ENCODE measurements around the gene ACAA1.

The ACAA1 gene, protein sequence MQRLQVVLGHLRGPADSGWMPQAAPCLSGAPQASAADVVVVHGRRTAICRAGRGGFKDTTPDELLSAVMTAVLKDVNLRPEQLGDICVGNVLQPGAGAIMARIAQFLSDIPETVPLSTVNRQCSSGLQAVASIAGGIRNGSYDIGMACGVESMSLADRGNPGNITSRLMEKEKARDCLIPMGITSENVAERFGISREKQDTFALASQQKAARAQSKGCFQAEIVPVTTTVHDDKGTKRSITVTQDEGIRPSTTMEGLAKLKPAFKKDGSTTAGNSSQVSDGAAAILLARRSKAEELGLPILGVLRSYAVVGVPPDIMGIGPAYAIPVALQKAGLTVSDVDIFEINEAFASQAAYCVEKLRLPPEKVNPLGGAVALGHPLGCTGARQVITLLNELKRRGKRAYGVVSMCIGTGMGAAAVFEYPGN

DNA sequence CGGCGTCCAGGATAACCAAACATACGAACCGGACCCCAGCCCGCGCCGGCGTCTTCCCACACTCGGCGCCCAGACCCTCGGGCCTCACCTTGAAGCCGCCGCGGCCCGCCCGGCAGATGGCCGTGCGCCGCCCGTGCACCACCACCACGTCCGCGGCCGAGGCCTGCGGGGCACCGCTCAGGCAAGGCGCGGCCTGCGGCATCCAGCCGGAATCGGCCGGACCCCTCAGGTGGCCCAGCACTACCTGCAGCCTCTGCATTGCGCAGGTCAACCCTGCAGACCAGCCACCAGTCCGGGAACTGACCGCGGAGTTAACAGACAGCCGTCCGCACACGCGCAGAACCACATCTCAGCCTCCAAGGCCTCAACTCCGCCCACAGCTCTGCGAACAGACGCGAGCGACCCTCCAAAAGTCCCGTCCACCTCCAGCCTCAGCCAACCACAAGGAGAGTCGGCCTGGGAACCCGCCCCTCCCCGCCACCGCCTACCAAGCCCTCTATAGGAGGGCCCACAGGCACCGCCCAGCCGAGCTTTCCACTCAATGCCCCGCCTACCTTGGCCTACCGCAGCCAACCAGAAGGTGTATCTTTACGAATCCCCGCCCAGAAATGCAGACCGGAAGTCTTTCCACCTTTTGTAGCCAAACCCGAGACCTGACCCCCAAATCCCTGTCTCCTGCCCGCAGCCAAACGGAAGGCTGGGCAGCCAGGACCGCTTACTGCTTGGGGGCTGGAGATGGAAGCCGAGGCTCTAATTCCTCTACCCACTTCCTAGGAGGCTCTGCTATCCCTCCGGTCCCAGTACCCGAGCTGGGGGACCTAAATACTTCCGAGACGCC is at the start of gene ACAA1:
Gene ACAA1 (minus strand): TSS at position 351 of the 838 bp plus-strand sequence. CDS start 92 bp downstream, at position 259.
- H3K4me3 ChIP-seq (ENCODE audit: low read depth, low read length) = peak within 1 kb of the TSS; percentile 99
- H3K36me3 ChIP-seq (ENCODE audit: insufficient read depth, low read length) = peaks cover 4% of the 10 kb centered on the region; the same call in 1 of the 2 replicates
- peak within 1 kb of the TSS; percentile 75 for H3K27ac ChIP-seq (ENCODE audit: low read depth, low read length)
- peaks cover 33% of the 10 kb centered on the region for H3K4me1 ChIP-seq (ENCODE audit: control insufficient read depth, insufficient read depth, low read length, unreplicated experiment)
- peaks cover 37% of the 10 kb centered on the region for H3K79me2 ChIP-seq (ENCODE audit: control insufficient read depth, insufficient read depth, low read length, unreplicated experiment)
- H3K27me3 ChIP-seq (ENCODE audit: insufficient read depth, low read length) = no peaks in the 10 kb centered on the region
- peak within 1 kb of the TSS; percentile 97 for H2AFZ ChIP-seq (ENCODE audit: low read length, unreplicated experiment)

GRCh38 chr3:38177181-38177580 is 40.3 kb upstream of the ACAA1 start:
- Histone ChIP-seq H3K36me3 (ENCODE audit: insufficient read depth, low read length) (peaks cover 3% of the 10 kb centered on the region), H3K27me3 (ENCODE audit: insufficient read depth, low read length) (no peaks in the 10 kb centered on the region), H3K79me2 (ENCODE audit: control insufficient read depth, insufficient read depth, low read length, unreplicated experiment) (peaks cover 95% of the 10 kb centered on the region), H3K4me3 (ENCODE audit: low read depth, low read length) (no peak overlapping the region), H3K4me1 (ENCODE audit: control insufficient read depth, insufficient read depth, low read length, unreplicated experiment) (peaks cover 23% of the 10 kb centered on the region), H2AFZ (ENCODE audit: low read length, unreplicated experiment) (no peak overlapping the region), H3K27ac (ENCODE audit: low read depth, low read length) (no peak overlapping the region)

DNA sequence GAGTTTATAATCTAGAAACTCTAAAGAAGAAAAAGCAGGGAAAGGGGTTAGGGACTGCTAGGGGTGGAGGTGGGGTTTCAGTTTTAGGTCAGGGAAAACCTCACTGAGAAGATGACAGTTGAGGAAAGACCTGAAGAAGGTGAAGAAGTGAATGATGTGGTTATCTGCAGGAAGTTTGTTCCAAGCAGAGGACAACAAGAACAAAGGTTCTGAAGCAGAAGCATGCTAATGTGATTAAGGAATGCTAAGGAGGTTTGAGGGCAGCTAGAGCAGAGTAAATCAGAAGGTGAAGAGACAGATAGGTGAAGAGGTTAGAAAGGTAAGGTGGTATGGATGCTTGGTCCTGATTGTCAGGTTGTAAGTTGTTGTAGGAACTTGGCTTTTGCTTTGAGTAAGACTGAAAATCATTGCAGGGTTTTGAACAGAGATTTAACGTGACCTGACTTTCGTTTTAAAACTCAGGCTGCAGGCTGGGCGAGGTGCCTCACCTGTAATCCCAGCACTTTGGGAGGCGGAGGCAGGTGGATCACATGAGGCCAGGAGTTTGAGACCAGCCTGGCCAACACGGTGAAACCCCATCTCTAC is 37.0 kb upstream of the ACAA1 start:
- Histone ChIP-seq H3K4me1 (ENCODE audit: control insufficient read depth, insufficient read depth, low read length, unreplicated experiment) (peaks cover 49% of the 10 kb centered on the region), H3K4me3 (ENCODE audit: low read depth, low read length) (no peak overlapping the region)

GRCh38 chr3:38171622-38172021 is 34.7 kb upstream of the ACAA1 start:
- Histone ChIP-seq H3K27ac (ENCODE audit: low read depth, low read length) (no peak overlapping the region), H3K4me3 (ENCODE audit: low read depth, low read length) (no peak overlapping the region), H2AFZ (ENCODE audit: low read length, unreplicated experiment) (no peak overlapping the region), H3K4me1 (ENCODE audit: control insufficient read depth, insufficient read depth, low read length, unreplicated experiment) (peaks cover 68% of the 10 kb centered on the region), H3K36me3 (ENCODE audit: insufficient read depth, low read length) (no peaks in the 10 kb centered on the region; the same call in 1 of the 2 replicates), H3K79me2 (ENCODE audit: control insufficient read depth, insufficient read depth, low read length, unreplicated experiment) (peaks cover 97% of the 10 kb centered on the region), H3K27me3 (ENCODE audit: insufficient read depth, low read length) (no peaks in the 10 kb centered on the region)

More for the DNA sequence above, 37.0 kb upstream of the ACAA1 start:
- Histone ChIP-seq H3K79me2 (ENCODE audit: control insufficient read depth, insufficient read depth, low read length, unreplicated experiment) (peaks cover 95% of the 10 kb centered on the region), H3K27ac (ENCODE audit: low read depth, low read length) (no peak overlapping the region), H2AFZ (ENCODE audit: low read length, unreplicated experiment) (no peak overlapping the region), H3K27me3 (ENCODE audit: insufficient read depth, low read length) (no peaks in the 10 kb centered on the region), H3K36me3 (ENCODE audit: insufficient read depth, low read length) (no peaks in the 10 kb centered on the region; the same call in 1 of the 2 replicates)

DNA sequence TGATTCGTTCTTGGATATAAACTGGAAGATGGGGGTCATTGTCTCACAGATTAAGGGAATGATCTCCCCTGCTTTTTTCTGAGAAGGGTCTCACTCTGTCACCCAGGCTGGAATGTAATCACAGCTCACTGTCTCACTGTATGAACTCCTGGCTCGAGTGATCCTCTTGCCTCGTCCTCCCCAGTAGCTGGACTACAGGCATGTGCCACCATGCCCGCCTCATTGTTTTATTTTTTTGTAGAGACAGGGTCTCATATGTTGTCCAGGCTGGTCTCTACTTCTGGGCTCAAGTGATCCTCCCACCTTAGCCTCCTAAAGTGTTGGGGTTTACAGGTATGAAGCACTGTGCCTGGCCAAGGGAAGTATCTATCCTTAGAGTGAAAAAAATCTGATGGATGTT is 33.8 kb upstream of the ACAA1 start:
- H2AFZ ChIP-seq (ENCODE audit: low read length, unreplicated experiment) = no peak overlapping the region
- H3K27me3 ChIP-seq (ENCODE audit: insufficient read depth, low read length) = no peaks in the 10 kb centered on the region
- H3K4me1 ChIP-seq (ENCODE audit: control insufficient read depth, insufficient read depth, low read length, unreplicated experiment) = peaks cover 68% of the 10 kb centered on the region
- H3K4me3 ChIP-seq (ENCODE audit: low read depth, low read length) = no peak overlapping the region
- H3K27ac ChIP-seq (ENCODE audit: low read depth, low read length) = 0 out of 2 replicates have a peak overlapping the region, but pooled peaks have one; percentile 13
- H3K36me3 ChIP-seq (ENCODE audit: insufficient read depth, low read length) = no peaks in the 10 kb centered on the region; the same call in 1 of the 2 replicates
- H3K79me2 ChIP-seq (ENCODE audit: control insufficient read depth, insufficient read depth, low read length, unreplicated experiment) = peaks cover 99% of the 10 kb centered on the region

GRCh38 chr3:38169027-38169317 is 32.0 kb upstream of the ACAA1 start:
- peaks cover 84% of the 10 kb centered on the region for H3K79me2 ChIP-seq (ENCODE audit: control insufficient read depth, insufficient read depth, low read length, unreplicated experiment)
- H3K27ac ChIP-seq (ENCODE audit: low read depth, low read length) = peak overlapping the region; percentile 98
- no peaks in the 10 kb centered on the region; the same call in 1 of the 2 replicates for H3K36me3 ChIP-seq (ENCODE audit: insufficient read depth, low read length)
- H3K27me3 ChIP-seq (ENCODE audit: insufficient read depth, low read length) = no peaks in the 10 kb centered on the region
- peak overlapping the region; percentile 82 for H3K4me3 ChIP-seq (ENCODE audit: low read depth, low read length)
- peaks cover 62% of the 10 kb centered on the region for H3K4me1 ChIP-seq (ENCODE audit: control insufficient read depth, insufficient read depth, low read length, unreplicated experiment)
- no peak overlapping the region for H2AFZ ChIP-seq (ENCODE audit: low read length, unreplicated experiment)

- Histone ChIP-seq H2AFZ (ENCODE audit: low read length, unreplicated experiment) (no peak overlapping the region), H3K27ac (ENCODE audit: low read depth, low read length) (peak overlapping the region; percentile 98), H3K4me1 (ENCODE audit: control insufficient read depth, insufficient read depth, low read length, unreplicated experiment) (peaks cover 58% of the 10 kb centered on the region), H3K79me2 (ENCODE audit: control insufficient read depth, insufficient read depth, low read length, unreplicated experiment) (peaks cover 78% of the 10 kb centered on the region), H3K27me3 (ENCODE audit: insufficient read depth, low read length) (no peaks in the 10 kb centered on the region), H3K4me3 (ENCODE audit: low read depth, low read length) (peak overlapping the region; percentile 82), H3K36me3 (ENCODE audit: insufficient read depth, low read length) (no peaks in the 10 kb centered on the region; the same call in 1 of the 2 replicates)
Observed at GRCh38 chr3:38168151-38169026, 31.5 kb upstream of the ACAA1 start.

DNA sequence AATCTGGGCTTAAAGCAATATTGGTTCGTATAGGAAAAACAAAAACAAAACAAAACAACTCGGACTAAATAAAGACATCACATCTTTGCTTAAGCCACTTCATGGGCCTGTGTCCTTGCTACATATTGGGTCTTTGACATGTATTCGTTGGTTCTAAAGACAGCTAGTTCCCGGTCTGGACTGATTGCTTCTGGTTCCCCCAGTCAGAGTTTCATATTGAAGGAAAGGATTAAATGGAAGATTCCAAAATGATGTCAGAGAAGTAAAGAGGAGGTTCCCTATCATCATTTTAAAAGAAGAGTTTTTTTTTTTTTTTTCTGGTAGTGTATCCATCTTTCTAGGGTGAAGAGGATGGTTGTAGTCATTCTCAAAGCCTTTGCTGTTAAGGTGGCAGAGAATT is 30.7 kb upstream of the ACAA1 start:
- H3K36me3 ChIP-seq (ENCODE audit: insufficient read depth, low read length) = no peaks in the 10 kb centered on the region; the same call in 1 of the 2 replicates
- H2AFZ ChIP-seq (ENCODE audit: low read length, unreplicated experiment) = no peak overlapping the region
- no peaks in the 10 kb centered on the region for H3K27me3 ChIP-seq (ENCODE audit: insufficient read depth, low read length)
- H3K79me2 ChIP-seq (ENCODE audit: control insufficient read depth, insufficient read depth, low read length, unreplicated experiment) = peaks cover 70% of the 10 kb centered on the region
- peaks cover 53% of the 10 kb centered on the region for H3K4me1 ChIP-seq (ENCODE audit: control insufficient read depth, insufficient read depth, low read length, unreplicated experiment)
- peak overlapping the region; percentile 98 for H3K27ac ChIP-seq (ENCODE audit: low read depth, low read length)
- peak overlapping the region; percentile 82 for H3K4me3 ChIP-seq (ENCODE audit: low read depth, low read length)

GRCh38 chr3:38165722-38166387 is 28.9 kb upstream of the ACAA1 start:
- Histone ChIP-seq H2AFZ (ENCODE audit: low read length, unreplicated experiment) (peak overlapping the region; percentile 36), H3K27ac (ENCODE audit: low read depth, low read length) (peak overlapping the region; percentile 89), H3K79me2 (ENCODE audit: control insufficient read depth, insufficient read depth, low read length, unreplicated experiment) (peaks cover 53% of the 10 kb centered on the region), H3K36me3 (ENCODE audit: insufficient read depth, low read length) (no peaks in the 10 kb centered on the region; the same call in 1 of the 2 replicates), H3K4me1 (ENCODE audit: control insufficient read depth, insufficient read depth, low read length, unreplicated experiment) (peaks cover 43% of the 10 kb centered on the region), H3K27me3 (ENCODE audit: insufficient read depth, low read length) (no peaks in the 10 kb centered on the region), H3K4me3 (ENCODE audit: low read depth, low read length) (peak overlapping the region; percentile 82)
